Measurements from ENCODE around the gene IER3.
A peak's percentile ranks its signal among the peaks of the same experiment; 100 is the strongest.
"Not testable (repeated sequence)": the region's sequence is repeated elsewhere in the genome, so short reads cannot be mapped to it uniquely, and the experiment has no call there.

IER3 gene

DNA sequence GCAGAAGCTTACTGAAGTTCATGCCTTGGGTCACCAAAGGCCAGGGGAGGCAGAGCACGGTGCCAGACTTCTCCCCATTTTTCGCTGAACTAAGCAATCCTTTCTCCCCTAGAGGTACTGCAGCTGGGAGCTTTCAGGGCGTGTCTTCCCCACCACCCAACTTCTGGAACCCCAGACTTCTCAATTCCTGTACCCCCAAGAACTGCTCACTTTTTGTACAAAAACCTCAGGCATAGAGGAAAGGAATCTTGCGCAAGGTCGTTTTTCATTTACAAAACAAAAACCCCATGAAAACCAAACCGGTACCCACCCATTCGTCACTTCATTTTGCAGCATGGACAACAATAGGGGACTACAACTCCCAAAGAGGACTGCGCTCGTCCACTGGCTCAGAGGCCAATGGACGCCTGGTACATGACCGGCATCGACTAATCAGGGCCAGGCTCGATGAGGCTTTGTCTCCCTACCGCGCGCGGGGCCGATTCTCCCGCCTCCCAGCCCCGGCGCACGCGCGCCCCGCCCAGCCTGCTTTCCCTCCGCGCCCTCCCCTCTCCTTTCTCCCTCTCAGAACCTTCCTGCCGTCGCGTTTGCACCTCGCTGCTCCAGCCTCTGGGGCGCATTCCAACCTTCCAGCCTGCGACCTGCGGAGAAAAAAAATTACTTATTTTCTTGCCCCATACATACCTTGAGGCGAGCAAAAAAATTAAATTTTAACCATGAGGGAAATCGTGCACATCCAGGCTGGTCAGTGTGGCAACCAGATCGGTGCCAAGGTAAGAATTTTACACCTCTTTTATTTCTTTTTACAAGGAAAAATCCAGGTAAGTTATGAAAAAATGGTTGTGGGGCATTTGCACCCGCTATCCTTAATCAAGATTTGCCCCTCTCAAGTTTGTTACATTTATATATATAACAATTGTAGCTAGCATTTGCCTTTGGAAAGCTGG is 24.3 kb downstream of the IER3 start, which contains the start of gene TUBB:
Gene TUBB (plus strand): TSS at position 562 of the 947 bp plus-strand sequence. CDS start 155 bp downstream, at position 717.
- Histone ChIP-seq H3K4ac (ENCODE audit: low read length) (no peak within 1 kb of the TSS), H3K9ac (ENCODE audit: low read depth, low read length, poor library complexity) (peak within 1 kb of the TSS; percentile 78), H3K9me3 (replicated peaks in 1 of 2; ENCODE audit: control insufficient read depth in 2 of 2, insufficient read depth in 1 of 2, low read depth in 1 of 2, low read length in 2 of 2) (no peaks in the 10 kb centered on the region), H2AK5ac (ENCODE audit: low read depth, low read length) (peak within 1 kb of the TSS; percentile 1), H2BK120ac (ENCODE audit: low read depth, low read length) (no peak within 1 kb of the TSS), H3K4me2 (ENCODE audit: insufficient read depth, low read length, poor library complexity, severe bottlenecking) (peak within 1 kb of the TSS; percentile 55), H3K4me1 (ENCODE audit: control insufficient read depth in 2 of 2, insufficient read depth in 1 of 2, low read depth in 1 of 2, low read length in 2 of 2) (peaks cover 15 to 30% of the 10 kb centered on the region in 2 donors), H3K27me3 (ENCODE audit: control insufficient read depth in 3 of 3, insufficient read depth in 3 of 3, low read depth in 1 of 3, low read length in 3 of 3) (no peaks in the 10 kb centered on the region), H2BK15ac (ENCODE audit: low read length) (no peak within 1 kb of the TSS), H3K4me3 (ENCODE audit: low read length in 2 of 2) (peak within 1 kb of the TSS; percentile 89 to 98), H3K23ac (ENCODE audit: low read depth, low read length, poor library complexity) (peak within 1 kb of the TSS; percentile 70), H3K36me3 (replicated peaks in 1 of 2; ENCODE audit: control insufficient read depth in 2 of 2, insufficient read depth in 2 of 2, low read length in 2 of 2) (peaks cover 32 to 38% of the 10 kb centered on the region in 2 donors), H2BK5ac (ENCODE audit: low read length) (no peak within 1 kb of the TSS), H2AFZ (ENCODE audit: low read length) (peak within 1 kb of the TSS; percentile 39), H4K8ac (ENCODE audit: low read depth, low read length) (no peak within 1 kb of the TSS), H4K91ac (ENCODE audit: low read depth, low read length, poor library complexity) (no peak within 1 kb of the TSS), H3K18ac (ENCODE audit: low read length) (peak within 1 kb of the TSS; percentile 11), H2BK12ac (ENCODE audit: low read length) (no peak within 1 kb of the TSS), H3K27ac (replicated peaks; ENCODE audit: low read length) (peak within 1 kb of the TSS; percentile 89), H3K14ac (ENCODE audit: low read length) (no peak within 1 kb of the TSS), H3K79me1 (ENCODE audit: low read depth, low read length) (peaks cover 8% of the 10 kb centered on the region)
- no CpG with 5 or more reads among the region's 38 CpGs for WGBS, 2 donors (ENCODE audit: extremely low coverage in 2 of 2, insufficient read length in 2 of 2, insufficient replicate concordance in 1 of 2)
- peak; percentile 97 for DNase-seq (ENCODE audit: low spot score)

DNA sequence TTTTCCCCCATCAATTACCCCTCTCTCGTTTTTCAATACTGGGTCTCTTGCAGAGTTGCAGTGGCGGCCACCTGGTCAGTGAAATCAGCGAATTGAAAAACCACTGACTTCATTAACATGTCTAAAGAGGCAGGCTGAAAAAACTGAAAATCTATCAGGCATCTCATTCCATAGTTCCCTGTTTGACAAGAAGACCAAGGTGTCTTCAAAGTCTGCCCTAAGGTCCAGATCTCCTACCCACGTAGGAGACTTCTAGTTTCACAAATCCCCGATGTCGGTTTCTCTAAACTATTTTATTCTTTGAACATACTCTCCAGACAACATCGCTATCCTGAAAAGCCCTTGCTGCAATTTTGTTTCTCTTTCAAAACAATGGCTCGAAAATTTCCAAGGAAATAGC is 25.0 kb downstream of the IER3 start:
- WGBS, 2 donors (ENCODE audit: extremely low coverage in 2 of 2, insufficient read length in 2 of 2, insufficient replicate concordance in 1 of 2), result no CpG with 5 or more reads among the region's 8 CpGs
- Histone ChIP-seq H3K9me3 (replicated peaks in 1 of 2; ENCODE audit: control insufficient read depth in 2 of 2, insufficient read depth in 1 of 2, low read depth in 1 of 2, low read length in 2 of 2) (no peaks in the 10 kb centered on the region), H3K9ac (ENCODE audit: low read depth, low read length, poor library complexity) (no peak overlapping the region), H2BK12ac (ENCODE audit: low read length) (no peak overlapping the region), H3K4ac (ENCODE audit: low read length) (no peak overlapping the region), H2BK15ac (ENCODE audit: low read length) (no peak overlapping the region), H3K23ac (ENCODE audit: low read depth, low read length, poor library complexity) (no peak overlapping the region), H4K91ac (ENCODE audit: low read depth, low read length, poor library complexity) (no peak overlapping the region), H3K4me2 (ENCODE audit: insufficient read depth, low read length, poor library complexity, severe bottlenecking) (peak overlapping the region; percentile 55), H3K27me3 (ENCODE audit: control insufficient read depth in 3 of 3, insufficient read depth in 3 of 3, low read depth in 1 of 3, low read length in 3 of 3) (no peaks in the 10 kb centered on the region), H3K79me1 (ENCODE audit: low read depth, low read length) (peaks cover 8% of the 10 kb centered on the region), H2AK5ac (ENCODE audit: low read depth, low read length) (no peak overlapping the region), H2AFZ (ENCODE audit: low read length) (peak overlapping the region; percentile 39), H3K14ac (ENCODE audit: low read length) (no peak overlapping the region), H3K36me3 (replicated peaks in 1 of 2; ENCODE audit: control insufficient read depth in 2 of 2, insufficient read depth in 2 of 2, low read length in 2 of 2) (peaks cover 29 to 38% of the 10 kb centered on the region in 2 donors), H3K27ac (replicated peaks; ENCODE audit: low read length) (peak overlapping the region; percentile 78), H3K4me1 (ENCODE audit: control insufficient read depth in 2 of 2, insufficient read depth in 1 of 2, low read depth in 1 of 2, low read length in 2 of 2) (peaks cover 15 to 27% of the 10 kb centered on the region in 2 donors), H3K4me3 (ENCODE audit: low read length in 2 of 2) (peak overlapping the region; percentile 77 to 98), H2BK120ac (ENCODE audit: low read depth, low read length) (no peak overlapping the region), H3K18ac (ENCODE audit: low read length) (no peak overlapping the region), H2BK5ac (ENCODE audit: low read length) (no peak overlapping the region), H4K8ac (ENCODE audit: low read depth, low read length) (no peak overlapping the region)
- no peak for DNase-seq (ENCODE audit: low spot score)

DNA sequence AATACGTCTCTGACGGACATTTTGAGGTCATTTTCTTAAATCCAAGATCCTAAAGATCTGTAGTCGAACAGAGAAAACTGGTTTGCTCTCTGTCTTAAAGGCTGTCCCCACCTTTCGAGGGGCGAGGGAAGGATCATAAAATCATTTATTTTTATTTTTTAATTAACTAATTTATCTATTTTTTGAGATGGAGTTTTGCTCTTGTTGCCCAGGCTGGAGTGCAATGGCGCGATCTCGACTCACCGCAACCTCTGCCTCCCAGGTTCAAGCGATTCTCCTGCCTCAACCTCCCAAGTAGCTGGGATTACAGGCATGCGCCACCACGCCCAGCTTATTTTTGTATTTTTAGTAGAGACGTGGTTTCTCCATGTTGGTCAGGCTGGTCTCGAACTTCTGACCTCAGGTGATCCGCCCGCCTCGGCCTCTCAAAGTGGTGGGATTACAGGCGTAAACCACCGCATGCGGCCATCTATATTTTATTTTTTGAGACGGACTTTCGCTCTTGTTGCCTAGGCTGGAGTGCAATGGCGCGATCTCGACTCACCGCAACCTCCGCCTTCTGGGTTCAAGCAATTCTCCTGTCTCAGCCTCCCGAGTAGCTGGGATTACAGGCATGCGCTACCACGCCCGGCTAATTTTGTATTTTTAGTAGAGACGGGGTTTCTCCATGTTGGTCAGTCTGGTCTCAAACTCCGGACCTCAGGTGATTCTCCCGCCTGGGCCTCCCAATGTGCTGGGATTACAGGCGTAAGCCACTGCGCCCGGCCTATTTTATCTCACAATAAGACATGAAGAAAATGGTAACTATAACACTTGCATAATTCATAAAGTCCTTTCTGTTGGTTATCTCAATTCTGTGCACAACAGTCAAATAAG is 26.3 kb downstream of the IER3 start:
- not testable (repeated sequence) for DNase-seq (ENCODE audit: low spot score); H2BK120ac ChIP-seq (ENCODE audit: low read depth, low read length); H2AK5ac ChIP-seq (ENCODE audit: low read depth, low read length); H3K79me1 ChIP-seq (ENCODE audit: low read depth, low read length); H2BK5ac ChIP-seq (ENCODE audit: low read length); H3K9ac ChIP-seq (ENCODE audit: low read depth, low read length, poor library complexity); H4K8ac ChIP-seq (ENCODE audit: low read depth, low read length); H3K9me3 ChIP-seq (replicated peaks in 1 of 2; ENCODE audit: control insufficient read depth in 2 of 2, insufficient read depth in 1 of 2, low read depth in 1 of 2, low read length in 2 of 2); H3K23ac ChIP-seq (ENCODE audit: low read depth, low read length, poor library complexity); H3K18ac ChIP-seq (ENCODE audit: low read length); H3K14ac ChIP-seq (ENCODE audit: low read length); H2BK12ac ChIP-seq (ENCODE audit: low read length); H3K4ac ChIP-seq (ENCODE audit: low read length); H4K91ac ChIP-seq (ENCODE audit: low read depth, low read length, poor library complexity); H3K27me3 ChIP-seq (ENCODE audit: control insufficient read depth in 3 of 3, insufficient read depth in 3 of 3, low read depth in 1 of 3, low read length in 3 of 3); H2BK15ac ChIP-seq (ENCODE audit: low read length)
- Histone ChIP-seq H2AFZ (ENCODE audit: low read length) (peak overlapping the region; percentile 47), H3K4me3 (ENCODE audit: low read length in 2 of 2) (peak overlapping the region; percentile 48 to 69), H3K4me1 (ENCODE audit: control insufficient read depth in 2 of 2, insufficient read depth in 1 of 2, low read depth in 1 of 2, low read length in 2 of 2) (peaks cover 6 to 22% of the 10 kb centered on the region in 2 donors), H3K36me3 (replicated peaks in 1 of 2; ENCODE audit: control insufficient read depth in 2 of 2, insufficient read depth in 2 of 2, low read length in 2 of 2) (peaks cover 27 to 38% of the 10 kb centered on the region in 2 donors), H3K27ac (replicated peaks; ENCODE audit: low read length) (peak overlapping the region; percentile 79), H3K4me2 (ENCODE audit: insufficient read depth, low read length, poor library complexity, severe bottlenecking) (peak overlapping the region; percentile 58)
- WGBS, 2 donors (ENCODE audit: extremely low coverage in 2 of 2, insufficient read length in 2 of 2, insufficient replicate concordance in 1 of 2), result no CpG with 5 or more reads among the region's 37 CpGs
